GM08714 (cell line): ENCODE results near the gene LMLN.
"Not testable (repeated sequence)": the region's sequence is repeated elsewhere in the genome, so short reads cannot be mapped to it uniquely, and the experiment has no call there.

Experiments used
- H3K4me3 ChIP-seq: fragments of 200-500 bp; sonication (Bioruptor generic); 2 replicates; pipeline ENCODE4 v1.5.1; 2014; ENCODE audit warnings: mild to moderate bottlenecking, low read length, inconsistent platforms
- ZNF274 ChIP-seq: IDR thresholded peaks from 2 replicates; pipeline ENCODE4 v1.6.1; 2012; ENCODE audit warnings: mild to moderate bottlenecking, low read depth, low read length

LMLN gene

DNA sequence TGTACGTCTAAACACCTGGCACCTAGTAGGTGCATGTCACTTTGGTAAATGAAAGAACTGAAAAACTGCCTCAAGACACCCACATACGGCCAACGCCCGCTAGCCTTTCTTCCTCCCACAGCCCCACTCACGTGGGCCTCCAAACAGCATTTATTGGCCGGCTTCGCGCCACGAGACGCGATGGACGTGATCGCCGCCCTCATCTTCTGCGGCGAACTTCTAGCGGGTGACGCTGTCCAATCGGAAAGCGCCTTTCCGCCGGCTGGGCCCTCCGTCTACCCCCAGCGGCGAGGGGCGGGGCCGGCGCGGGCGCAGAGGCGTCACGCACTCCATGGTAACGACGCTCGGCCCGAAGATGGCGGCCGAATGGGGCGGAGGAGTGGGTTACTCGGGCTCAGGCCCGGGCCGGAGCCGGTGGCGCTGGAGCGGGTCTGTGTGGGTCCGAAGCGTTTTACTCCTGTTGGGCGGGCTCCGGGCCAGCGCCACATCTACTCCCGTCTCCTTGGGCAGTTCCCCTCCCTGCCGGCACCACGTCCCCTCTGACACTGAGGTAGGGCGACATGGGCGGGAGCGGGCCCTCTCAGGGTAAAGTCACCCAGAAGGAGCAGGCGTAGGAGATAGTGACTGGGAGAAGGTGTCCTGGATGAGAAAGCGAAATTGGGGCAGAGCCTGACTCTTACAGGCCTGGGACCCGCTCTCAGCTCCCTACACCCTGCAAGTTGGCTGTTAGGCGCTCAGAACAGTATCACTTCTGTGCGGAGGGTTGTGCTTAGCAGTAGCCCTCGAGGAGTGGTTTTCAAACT is at the start of gene LMLN:
LMLN (plus strand) TSS at position 327 of the 803 bp plus-strand sequence; CDS start at position 356, 29 bp downstream.
- H3K4me3 ChIP-seq, result peak within 1 kb of the TSS; percentile 68
- no peak for TF ChIP-seq ZNF274

GRCh38 chr3:197912741-197913476 is 47.1 kb upstream of the LMLN start:
- no peak for TF ChIP-seq ZNF274
- no peak overlapping the region for H3K4me3 ChIP-seq

DNA sequence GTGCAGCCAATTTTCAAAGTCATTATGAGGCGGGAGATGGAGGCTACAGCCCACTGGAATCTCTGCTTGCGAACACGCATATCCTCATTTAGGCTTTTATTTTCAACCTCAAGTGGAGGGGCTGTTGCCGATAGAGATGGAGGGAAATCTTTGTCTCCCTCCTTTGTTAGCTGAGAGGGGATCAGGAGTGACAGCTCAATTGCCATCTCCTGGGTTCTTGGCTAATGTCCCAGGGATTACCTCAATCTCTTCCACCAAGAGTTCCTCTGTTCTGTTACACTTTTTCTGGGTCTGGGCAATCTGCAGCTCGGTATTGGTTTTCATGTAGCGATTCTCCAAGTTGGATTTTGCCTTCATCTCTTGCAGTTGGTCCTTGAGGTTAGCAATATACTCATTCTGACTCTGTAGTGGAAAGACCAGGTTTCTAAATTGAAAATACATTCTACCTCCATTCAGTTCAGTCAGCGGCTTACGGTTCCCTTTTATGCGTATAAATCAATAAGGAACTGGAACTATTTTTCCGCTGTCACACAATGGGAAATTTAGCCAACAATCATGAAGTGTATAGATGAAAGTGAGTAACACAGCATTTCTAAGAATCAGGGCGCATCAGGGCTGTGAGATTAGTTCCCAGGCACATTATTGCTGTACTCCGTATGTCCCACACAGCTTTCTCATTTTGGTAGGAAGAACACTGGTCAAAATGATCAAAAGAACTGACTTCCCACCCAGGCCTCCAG is 46.2 kb upstream of the LMLN start:
- TF ChIP-seq ZNF274, result no peak

DNA sequence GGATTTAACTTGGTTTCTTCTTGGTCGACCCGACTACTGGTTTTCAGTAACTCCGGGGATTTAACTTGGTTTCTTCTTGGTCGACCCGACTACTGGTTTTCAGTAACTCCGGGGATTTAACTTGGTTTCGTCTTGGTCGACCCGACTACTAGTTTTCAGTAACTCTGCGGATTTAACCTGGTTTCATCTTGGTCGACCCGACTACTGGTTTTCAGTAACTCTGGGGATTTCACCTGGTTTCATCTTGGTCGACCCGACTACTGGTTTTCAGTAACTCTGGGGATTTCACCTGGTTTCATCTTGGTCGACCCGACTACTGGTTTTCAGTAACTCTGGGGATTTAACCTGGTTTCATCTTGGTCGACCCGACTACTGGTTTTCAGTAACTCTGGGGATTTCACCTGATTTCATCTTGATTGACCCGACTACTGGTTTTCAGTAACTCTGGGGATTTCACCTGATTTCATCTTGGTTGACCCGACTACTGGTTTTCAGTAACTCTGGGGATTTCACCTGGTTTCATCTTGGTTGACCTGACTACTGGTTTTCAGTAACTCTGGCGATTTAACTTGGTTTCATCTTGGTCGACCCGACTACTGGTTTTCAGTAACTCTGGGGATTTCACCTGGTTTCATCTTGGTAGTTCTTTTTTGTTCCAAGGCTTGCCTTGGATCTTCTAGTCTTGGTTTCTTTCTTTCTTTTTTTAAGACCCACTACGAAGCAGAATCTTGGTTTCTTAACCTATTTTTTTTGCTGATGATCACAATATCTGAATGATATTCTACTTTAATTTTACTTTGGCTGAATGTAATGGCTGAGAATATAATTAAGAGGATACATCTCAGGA is 38.4 kb upstream of the LMLN start:
- not testable (repeated sequence) for H3K4me3 ChIP-seq

More for the DNA sequence above, 46.2 kb upstream of the LMLN start:
- H3K4me3 ChIP-seq, result no peak overlapping the region

GRCh38 chr3:197926418-197926817 is 33.6 kb upstream of the LMLN start:
- H3K4me3 ChIP-seq, result no peak overlapping the region
- no peak for TF ChIP-seq ZNF274

DNA sequence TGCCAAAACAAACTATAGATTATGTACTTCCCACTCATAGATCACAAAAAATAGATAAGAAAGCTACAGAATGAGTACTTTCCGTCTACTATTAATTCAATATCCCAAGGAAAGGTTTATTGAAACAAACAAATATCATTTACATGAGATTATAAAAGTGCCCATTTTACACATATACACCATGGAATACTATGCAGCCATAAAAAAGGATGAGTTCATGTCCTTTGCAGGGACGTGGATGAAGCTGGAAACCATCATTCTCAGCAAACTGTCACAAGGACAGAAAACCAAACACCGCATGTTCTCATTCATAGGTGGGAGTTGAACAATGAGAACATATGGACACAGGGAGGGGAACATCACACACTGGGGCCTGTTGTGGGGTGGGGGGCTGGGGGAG is 32.4 kb upstream of the LMLN start:
- not testable (repeated sequence) for H3K4me3 ChIP-seq

DNA sequence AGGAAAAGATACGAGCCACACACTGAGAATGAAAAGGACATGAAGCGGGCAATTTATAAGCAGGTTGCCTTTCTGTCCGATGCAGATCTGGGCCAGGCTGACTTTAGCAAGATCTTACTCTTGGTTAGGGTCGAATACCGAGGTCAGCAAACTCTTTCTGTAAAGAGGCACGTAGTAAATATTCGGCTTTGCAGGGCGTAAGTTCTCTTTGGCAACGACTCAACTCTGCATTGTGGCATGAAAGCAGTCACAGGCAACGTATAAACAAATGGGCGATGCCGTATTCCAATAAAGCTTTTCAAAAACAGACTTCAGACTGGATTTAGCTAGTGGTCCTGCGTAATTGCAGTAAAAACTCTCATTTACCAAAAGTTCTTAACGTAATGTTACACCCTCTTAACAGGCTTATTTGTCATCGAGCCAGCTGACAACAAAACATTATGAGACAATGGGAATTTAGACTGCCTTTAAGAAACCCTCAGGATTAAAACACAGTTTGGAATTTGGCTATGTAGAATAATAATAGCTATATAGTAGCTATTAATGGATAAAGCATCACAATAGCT is 23.1 kb upstream of the LMLN start:
- no peak for TF ChIP-seq ZNF274
- no peak overlapping the region for H3K4me3 ChIP-seq

DNA sequence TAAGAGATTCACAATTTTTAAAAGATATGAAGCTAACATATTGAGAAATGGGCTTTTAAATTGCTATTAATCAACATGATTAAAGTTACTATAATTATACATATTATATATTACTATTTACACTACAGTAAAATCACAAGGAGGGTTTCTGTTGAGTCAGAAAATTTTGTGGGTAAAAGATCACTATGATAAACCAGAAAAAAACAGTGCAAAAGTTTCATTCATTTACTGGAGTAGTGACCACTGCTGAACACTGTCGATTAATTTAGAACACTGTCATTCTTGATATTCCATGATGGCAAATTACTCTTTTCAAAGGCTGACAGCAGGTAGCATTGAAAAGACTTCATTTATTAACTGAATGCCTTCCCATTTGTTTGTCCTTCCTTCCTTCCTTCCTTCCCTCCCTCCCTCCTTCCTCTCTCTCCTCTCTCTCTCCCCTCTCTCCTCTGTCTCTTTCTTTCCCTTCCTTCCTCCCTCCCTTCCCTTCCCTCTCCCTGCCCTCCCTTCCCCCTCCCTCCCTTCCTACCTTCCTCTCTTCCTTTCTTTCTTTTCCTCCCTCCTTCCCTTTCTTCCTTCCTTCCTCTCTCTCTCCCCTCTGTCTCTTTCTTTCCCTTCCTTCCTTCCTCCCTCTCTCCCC is 19.2 kb upstream of the LMLN start:
- no peak for TF ChIP-seq ZNF274
- no peak overlapping the region for H3K4me3 ChIP-seq

GRCh38 chr3:197942956-197943556 is 17.0 kb upstream of the LMLN start:
- TF ChIP-seq ZNF274, result no peak
- H3K4me3 ChIP-seq, result no peak overlapping the region

- H3K4me3 ChIP-seq, result peak overlapping the region; percentile 70
- TF ChIP-seq ZNF274, result no peak
These were observed 10.7 kb upstream of the LMLN start for GRCh38 chr3:197949191-197949777.

DNA sequence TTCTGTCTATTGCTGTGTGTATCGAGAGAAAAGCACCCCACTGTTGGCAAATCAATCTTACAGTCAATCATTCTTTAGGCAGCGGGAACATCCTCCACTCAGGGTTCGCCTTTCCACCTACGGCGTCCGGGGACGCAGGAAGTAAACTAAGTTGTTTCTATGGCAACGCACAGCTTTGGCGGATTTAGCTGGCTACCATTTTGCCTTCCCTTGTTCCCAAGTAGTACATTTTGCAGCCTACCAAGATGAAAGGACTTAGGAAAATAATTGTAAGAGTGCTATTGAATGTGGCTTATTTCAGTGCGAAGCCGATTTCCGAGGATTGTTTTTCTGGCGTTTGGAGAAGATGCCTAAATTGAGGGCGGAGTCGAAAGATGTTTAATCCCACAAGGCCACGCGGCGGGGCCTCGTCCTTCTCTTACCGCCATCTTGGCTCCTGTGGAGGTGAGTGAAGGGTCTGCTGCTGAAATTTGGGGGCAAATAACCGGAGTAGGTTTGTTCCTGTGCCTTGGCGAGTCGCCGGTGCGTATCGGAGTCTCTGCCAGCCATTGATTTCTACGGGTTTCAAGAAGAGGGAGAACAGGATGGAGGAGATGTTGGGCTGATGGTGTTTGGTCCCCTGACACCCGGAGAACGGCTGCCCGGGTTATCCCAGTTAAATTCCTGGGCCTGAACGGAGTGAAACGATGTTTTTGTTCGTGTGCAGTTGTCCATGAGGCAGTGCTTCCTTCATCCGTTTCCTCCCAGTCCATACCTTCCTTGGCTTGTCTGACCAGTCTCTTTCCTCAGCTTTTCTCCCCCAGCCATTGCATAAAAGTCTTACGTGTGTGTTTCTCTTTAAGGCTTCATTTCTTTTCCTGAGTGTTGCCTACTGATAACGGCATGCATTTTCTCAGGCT is 10.0 kb upstream of the LMLN start, which contains the start of gene RPL35A:
RPL35A (plus strand) TSS at position 413 of the 899 bp plus-strand sequence. CDS start 778 bp downstream, outside the sequence.
- H3K4me3 ChIP-seq, result peak within 1 kb of the TSS; percentile 96
- no peak for TF ChIP-seq ZNF274

GRCh38 chr3:197950677-197951061 is 9.3 kb upstream of the LMLN start:
- H3K4me3 ChIP-seq, result peak overlapping the region; percentile 96
- TF ChIP-seq ZNF274, result no peak
